Pons (tissue), 1 donor: ENCODE measurements around the gene PPCS.
"Not testable (repeated sequence)": the region's sequence is repeated elsewhere in the genome, so short reads cannot be mapped to it uniquely, and the experiment has no call there.

Experiments
- DNase-seq: peaks from one replicate; pipeline ENCODE4 v3.0.0-alpha.2; 2016; ENCODE audit warnings: low spot score

The PPCS gene

GRCh38 chr1:42453386-42453785, 3.0 kb upstream of the PPCS start:
- DNase-seq = no peak

GRCh38 chr1:42454403-42454802, 1.9 kb upstream of the PPCS start:
- no peak for DNase-seq

GRCh38 chr1:42456754-42457089, 379 bp downstream of the PPCS start:
- peak; percentile 47 for DNase-seq

DNA sequence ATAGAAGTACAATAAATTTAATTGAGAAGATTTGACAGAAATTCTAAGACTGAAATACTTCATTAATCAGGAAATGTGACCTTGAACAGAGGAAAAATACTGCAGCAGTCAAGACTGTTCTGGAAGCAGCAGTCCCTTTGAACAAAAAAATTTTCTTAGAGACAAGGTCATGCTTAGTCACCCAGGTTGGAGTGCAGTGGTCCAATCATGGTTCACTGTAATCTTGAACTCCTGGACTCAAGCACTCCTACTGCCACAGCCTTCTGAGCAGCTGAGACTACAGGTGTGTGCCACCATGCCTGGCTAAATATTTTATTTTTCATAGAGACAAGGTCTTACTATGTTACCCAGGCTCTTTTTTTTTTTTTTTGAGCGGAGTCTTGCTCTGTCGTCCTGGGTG, 4.9 kb downstream of the PPCS start:
- DNase-seq = no peak

- peak; percentile 97 for DNase-seq
These were observed 6.8 kb downstream of the PPCS start, which contains the start of gene CCDC30 for GRCh38 chr1:42462828-42463763. Gene CCDC30, plus strand, starts transcription at chr1:42463286. Its CDS starts 17,266 bp downstream, at chr1:42480552.

- no peak for DNase-seq
These were observed 7.6 kb downstream of the PPCS start for GRCh38 chr1:42463921-42464320.

GRCh38 chr1:42466030-42466429, 9.7 kb downstream of the PPCS start:
- no peak for DNase-seq

DNA sequence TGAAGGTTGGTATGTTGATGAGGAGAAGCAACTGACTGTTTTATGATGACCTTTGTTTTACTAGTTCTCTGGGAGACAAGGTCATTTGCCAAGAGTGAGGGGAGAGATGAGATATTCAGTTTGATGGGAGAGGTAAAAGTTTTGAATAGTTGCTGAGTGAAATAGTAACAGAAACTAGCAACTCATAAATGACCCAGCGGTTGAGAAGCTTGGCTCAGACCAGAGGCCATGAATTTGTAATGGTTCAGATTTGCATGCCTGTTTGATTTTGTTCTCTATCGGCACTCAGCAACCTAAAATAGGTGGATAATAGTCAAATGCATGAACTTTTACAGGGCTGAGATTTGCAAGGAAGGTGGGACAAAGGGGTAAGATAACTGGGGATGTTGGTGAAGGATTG, 13.4 kb downstream of the PPCS start:
- DNase-seq = no peak

GRCh38 chr1:42476605-42477004, 20.3 kb downstream of the PPCS start:
- DNase-seq = no peak

GRCh38 chr1:42477354-42477753, 21.0 kb downstream of the PPCS start:
- not testable (repeated sequence) for DNase-seq

- DNase-seq = no peak
These were observed 21.4 kb downstream of the PPCS start for GRCh38 chr1:42477775-42478174.

GRCh38 chr1:42479621-42480020, 23.3 kb downstream of the PPCS start:
- DNase-seq = no peak

DNA sequence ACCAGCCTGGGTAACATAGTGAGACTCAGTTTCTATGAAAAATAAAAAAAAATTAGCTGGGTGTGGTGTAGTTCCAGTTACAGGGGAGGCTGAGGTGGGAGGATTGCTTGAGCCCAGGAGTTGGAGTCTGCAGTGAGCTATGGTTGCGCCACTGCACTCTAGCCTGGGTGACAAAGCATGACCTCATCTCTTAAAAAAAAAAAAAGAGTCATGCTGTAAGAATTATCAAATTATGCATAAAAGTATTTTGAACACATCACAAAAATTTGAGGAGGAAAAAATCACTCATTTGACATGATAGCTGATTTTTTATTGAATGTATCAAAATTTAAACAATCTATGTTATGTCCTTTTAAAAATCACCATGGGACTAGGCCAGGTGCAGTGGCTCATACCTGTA, 24.6 kb downstream of the PPCS start:
- no peak for DNase-seq

DNA sequence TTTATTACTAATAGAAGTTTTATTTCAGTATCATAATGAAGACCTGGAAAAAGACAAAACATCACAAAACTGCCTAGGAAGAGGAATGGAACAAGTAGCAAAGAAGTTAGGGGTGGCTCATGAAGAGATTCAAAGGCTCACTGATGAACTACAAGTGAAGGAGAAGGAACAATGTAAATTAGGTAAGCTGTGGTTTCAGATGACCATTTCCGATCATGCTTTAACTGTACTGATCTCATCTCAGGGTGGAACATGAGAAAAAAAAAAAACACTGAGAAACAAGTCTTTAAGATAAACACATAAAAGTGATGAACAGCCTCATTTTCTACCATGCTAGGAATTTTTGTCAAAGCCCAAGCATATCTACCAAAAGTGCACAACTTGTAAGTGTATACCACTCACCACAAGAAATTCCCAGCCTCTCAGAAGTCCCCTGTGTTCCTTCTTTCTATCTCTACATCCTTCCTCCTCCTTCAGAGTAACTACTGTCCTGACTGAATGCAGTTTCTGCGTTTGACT, 26.4 kb downstream of the PPCS start:
- DNase-seq = no peak

- DNase-seq = no peak
These were observed 28.0 kb downstream of the PPCS start for GRCh38 chr1:42484382-42484781.

GRCh38 chr1:42490237-42490636, 33.9 kb downstream of the PPCS start:
- no peak for DNase-seq

GRCh38 chr1:42502031-42502430, 45.7 kb downstream of the PPCS start:
- not testable (repeated sequence) for DNase-seq

DNA sequence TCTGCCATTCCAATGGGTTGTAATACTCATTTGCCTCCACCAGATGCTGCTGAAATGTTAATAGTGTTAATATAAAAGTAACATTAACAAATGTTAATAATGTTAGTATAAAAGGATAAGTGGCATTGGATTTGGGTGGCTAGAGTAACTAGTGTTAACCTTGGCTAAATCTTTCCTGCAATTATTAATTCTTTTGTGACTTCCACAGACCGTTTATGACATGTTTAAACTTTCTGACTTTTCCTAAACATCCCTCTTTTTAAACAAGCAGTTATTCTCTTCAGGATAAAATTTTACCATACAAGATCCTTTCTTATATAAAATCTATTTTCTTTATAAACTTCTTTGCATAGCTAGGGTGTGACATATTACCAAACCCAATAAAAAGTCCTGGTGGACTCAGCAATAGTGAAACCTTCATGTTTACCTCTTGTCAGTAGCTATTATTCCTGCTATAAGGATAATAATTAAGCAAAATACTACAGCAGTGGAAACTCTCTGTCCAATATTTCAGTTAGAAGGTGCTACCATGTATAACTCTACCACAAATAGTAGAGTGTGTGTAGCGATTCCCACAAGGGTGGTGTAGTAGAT, 48.3 kb downstream of the PPCS start:
- DNase-seq = no peak

DNA sequence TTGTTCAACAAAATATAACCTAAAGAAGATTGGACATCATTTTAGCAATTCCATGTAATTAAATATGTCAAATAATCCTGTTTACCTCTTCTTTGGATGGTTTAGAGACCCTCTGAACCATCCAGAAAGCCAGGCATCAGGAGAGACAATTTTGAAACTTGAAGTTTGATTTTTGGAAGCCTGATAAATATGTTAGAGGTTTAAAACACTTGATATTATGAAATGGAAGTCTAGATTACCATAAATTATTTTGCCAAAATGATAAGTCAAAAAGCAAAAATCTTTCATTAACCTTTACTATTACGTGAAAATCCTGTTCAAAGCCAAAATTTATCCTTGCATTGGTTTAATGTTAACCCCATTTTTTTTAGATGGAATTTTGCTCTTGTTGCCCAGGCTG, 50.2 kb downstream of the PPCS start:
- DNase-seq = no peak
